Body of pancreas (tissue), 4 donors: ENCODE measurements around the gene RASD1. TPM values are rescaled to one million over a fixed set of nuclear protein-coding genes. Genes with fewer than 3 reads are reported as not detected.

Experiments
- ATAC-seq: fragments of 150-250 bp; one replicate; pipeline ENCODE4 v1.9.1; 2016
- DNase-seq, 4 donors: peaks; one replicate each; pipeline ENCODE4 v3.0.0-alpha.2; 2019
- H3K27ac ChIP-seq, 4 donors: fragments of 200-600 bp; sonication (generic); 1 replicate in 3 of 4; 2 replicates in 1 of 4; pipeline versions ENCODE4 v1.5.1 to v1.6.1; 2016 to 2019; ENCODE audit warnings: mild to moderate bottlenecking in 1 of 4, mixed read lengths in 1 of 4, moderate library complexity in 1 of 4
- H3K27me3 ChIP-seq, 2 donors: fragments of 200-600 bp; sonication (generic); one replicate each; pipeline ENCODE4 v1.6.0; 2016; ENCODE audit warnings: mild to moderate bottlenecking in 1 of 2
- H3K36me3 ChIP-seq, 2 donors: fragments of 200-600 bp; sonication (generic); replicated peaks in 1 of 2; 2 replicates each; pipeline ENCODE4 v1.5.1; 2016; ENCODE audit warnings: low read depth in 2 of 2; ENCODE audit not compliant: insufficient read depth in 1 of 2
- H3K4me1 ChIP-seq: fragments of 200-600 bp; sonication (generic); one replicate; pipeline ENCODE4 v1.6.0; 2016
- H3K4me3 ChIP-seq, 2 donors: fragments of 200-600 bp; sonication (generic); 1 replicate in 1 of 2; 2 replicates in 1 of 2; pipeline ENCODE4 v1.5.1; 2016 to 2019
- H3K9me3 ChIP-seq, 3 donors: fragments of 200-600 bp; sonication (generic); 1 replicate in 2 of 3; 2 replicates in 1 of 3; pipeline ENCODE4 v1.5.1; 2016
- POLR2A ChIP-seq, 3 donors: fragments of 450-650 bp; IDR thresholded peaks; one replicate each; pipeline ENCODE4 v1.6.1; 2016; ENCODE audit warnings: antibody characterized with exemption in 3 of 3, mild to moderate bottlenecking in 2 of 3
- WGBS, 2 donors: methylation state at CpG; one replicate each; pipeline ENCODE4 v1.1.5; 2017; 5-methylcytosine and 5-hydroxymethylcytosine counted together
- intact Hi-C: fragments of 100-400 bp; cut with DNase I; formaldehyde crosslinking; loops from one replicate; pipeline ENCODE4 v1.15.1; 2023
- total RNA-seq, 2 donors: library from RNA; depleted of rRNA; stranded (reverse); fragments of >200 nt; gene quantifications; one replicate each; pipeline ENCODE4 v1.1.0, GENCODE V29; 2016
- TF ChIP-seq, protein P1 (sequence below), 7 experiments: fragments of 450-650 bp in 4 of 7; fragments of 200-600 bp in 3 of 7; sonication (generic) in 3 of 7; IDR thresholded peaks; one replicate each; pipeline ENCODE4 v1.5.1; 2016 to 2019; ENCODE audit warnings: antibody characterized with exemption in 7 of 7

Gene RASD1
- total RNA-seq, 2 donors from 2014 or later, result 17.6 to 58.0 TPM

DNA sequence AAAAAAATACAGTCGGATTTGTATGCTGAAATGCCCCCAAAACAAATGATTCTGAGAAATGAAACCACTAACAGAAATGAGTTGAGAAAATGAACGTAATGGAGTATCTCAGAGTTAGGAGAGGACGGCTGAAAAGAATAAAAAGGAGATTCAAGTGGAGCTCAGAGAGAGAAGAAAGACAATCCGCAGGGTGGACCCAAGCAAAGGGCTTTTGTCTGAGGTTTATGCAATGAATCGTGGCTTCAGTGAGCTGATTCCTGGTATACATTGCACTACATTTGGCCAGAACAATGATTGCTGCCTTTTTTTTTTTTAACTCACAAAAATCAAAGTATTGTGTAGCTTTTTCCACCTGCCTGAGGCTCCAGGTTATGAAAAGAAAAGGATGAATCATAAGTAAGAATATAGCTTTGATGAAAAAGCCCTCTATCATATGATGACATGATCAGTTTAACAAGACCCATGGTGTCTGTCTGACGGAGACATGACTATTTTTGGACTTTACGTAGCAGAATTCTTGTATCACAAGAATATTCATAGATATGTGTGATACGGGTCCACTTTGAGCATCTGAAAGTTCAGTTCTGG, 23.8 kb downstream of the RASD1 start:
- WGBS, 2 donors, result 39 to 43% methylated on average over 8 of the region's 8 CpGs
- no peak overlapping the region for H3K27ac ChIP-seq
- ATAC-seq (no peak), DNase-seq (no peak)
- no peaks in the 10 kb centered on the region for H3K27me3 ChIP-seq
- peaks cover 26% of the 10 kb centered on the region for H3K4me1 ChIP-seq
- H3K9me3 ChIP-seq, result no peaks in the 10 kb centered on the region
- no peak overlapping the region for H3K4me3 ChIP-seq
- intact Hi-C loops, result no loop called here
- TF ChIP-seq, protein P1, sequence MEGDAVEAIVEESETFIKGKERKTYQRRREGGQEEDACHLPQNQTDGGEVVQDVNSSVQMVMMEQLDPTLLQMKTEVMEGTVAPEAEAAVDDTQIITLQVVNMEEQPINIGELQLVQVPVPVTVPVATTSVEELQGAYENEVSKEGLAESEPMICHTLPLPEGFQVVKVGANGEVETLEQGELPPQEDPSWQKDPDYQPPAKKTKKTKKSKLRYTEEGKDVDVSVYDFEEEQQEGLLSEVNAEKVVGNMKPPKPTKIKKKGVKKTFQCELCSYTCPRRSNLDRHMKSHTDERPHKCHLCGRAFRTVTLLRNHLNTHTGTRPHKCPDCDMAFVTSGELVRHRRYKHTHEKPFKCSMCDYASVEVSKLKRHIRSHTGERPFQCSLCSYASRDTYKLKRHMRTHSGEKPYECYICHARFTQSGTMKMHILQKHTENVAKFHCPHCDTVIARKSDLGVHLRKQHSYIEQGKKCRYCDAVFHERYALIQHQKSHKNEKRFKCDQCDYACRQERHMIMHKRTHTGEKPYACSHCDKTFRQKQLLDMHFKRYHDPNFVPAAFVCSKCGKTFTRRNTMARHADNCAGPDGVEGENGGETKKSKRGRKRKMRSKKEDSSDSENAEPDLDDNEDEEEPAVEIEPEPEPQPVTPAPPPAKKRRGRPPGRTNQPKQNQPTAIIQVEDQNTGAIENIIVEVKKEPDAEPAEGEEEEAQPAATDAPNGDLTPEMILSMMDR (IDR thresholded peaks at IDR 0.05), result no peak
- TF ChIP-seq POLR2A (IDR thresholded peaks at IDR 0.05), result no peak
- no peaks in the 10 kb centered on the region for H3K36me3 ChIP-seq

DNA sequence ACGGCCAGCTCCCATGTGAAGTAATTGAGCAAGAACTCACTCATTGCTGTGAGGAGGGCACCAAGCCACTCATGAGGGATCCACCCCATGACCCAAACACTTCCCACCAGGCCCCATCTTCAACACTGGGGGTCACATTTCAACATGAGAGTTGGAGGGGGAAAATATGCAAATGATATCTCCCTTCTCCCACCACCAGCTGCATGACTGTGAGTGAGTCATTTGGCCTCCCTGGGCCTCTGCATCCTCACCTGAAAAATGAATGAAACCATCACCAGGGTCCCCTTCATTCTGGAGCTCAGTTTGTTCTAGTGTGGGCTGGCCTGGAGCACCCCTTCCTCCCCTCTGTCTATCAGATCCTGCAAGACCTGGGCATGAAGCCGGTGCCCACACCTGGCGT, 26.2 kb downstream of the RASD1 start:
- DNase-seq (no peak), ATAC-seq (no peak)
- Histone ChIP-seq H3K9me3 (no peaks in the 10 kb centered on the region), H3K36me3 (no peaks in the 10 kb centered on the region), H3K4me1 (peaks cover 20% of the 10 kb centered on the region), H3K27ac (no peak overlapping the region), H3K27me3 (no peaks in the 10 kb centered on the region), H3K4me3 (no peak overlapping the region)
- intact Hi-C loops, result no loop called here
- TF ChIP-seq, protein P1 (IDR thresholded peaks at IDR 0.05), result no peak
- TF ChIP-seq POLR2A (IDR thresholded peaks at IDR 0.05), result no peak
- 94 to 100% methylated on average over 1 to 3 of the region's 3 CpGs for WGBS, 2 donors

DNA sequence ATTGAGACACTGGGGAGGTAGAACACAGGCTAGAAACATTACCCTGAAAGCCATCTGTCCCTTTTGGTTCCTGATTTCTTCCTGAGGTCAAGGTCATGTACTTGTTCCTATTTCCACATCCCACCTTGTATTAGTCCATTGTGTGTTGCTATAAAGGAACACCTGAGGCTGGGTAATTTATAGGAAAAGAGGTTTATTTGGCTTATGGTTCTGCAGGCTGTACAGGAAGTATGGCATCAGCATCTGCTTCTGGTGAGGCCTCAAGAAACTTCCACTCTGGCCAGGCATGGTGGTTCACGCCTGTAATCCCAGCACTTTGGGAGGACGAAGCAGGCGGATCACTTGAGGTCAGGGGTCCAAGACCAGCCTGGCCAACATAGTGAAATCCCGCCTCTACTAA, 26.8 kb downstream of the RASD1 start:
- Histone ChIP-seq H3K4me3 (no peak overlapping the region), H3K36me3 (no peaks in the 10 kb centered on the region), H3K9me3 (no peaks in the 10 kb centered on the region), H3K4me1 (peaks cover 20% of the 10 kb centered on the region), H3K27ac (peak overlapping the region in 3 of 4 donors; percentile 30 to 56 (median 34)), H3K27me3 (no peaks in the 10 kb centered on the region)
- intact Hi-C loops, result no loop called here
- no peak for ATAC-seq
- no peak for TF ChIP-seq POLR2A (IDR thresholded peaks at IDR 0.05)
- TF ChIP-seq, protein P1 (IDR thresholded peaks at IDR 0.05), result no peak
- WGBS, 2 donors, result 95% methylated on average over 4 of the region's 4 CpGs
- DNase-seq, result no peak

DNA sequence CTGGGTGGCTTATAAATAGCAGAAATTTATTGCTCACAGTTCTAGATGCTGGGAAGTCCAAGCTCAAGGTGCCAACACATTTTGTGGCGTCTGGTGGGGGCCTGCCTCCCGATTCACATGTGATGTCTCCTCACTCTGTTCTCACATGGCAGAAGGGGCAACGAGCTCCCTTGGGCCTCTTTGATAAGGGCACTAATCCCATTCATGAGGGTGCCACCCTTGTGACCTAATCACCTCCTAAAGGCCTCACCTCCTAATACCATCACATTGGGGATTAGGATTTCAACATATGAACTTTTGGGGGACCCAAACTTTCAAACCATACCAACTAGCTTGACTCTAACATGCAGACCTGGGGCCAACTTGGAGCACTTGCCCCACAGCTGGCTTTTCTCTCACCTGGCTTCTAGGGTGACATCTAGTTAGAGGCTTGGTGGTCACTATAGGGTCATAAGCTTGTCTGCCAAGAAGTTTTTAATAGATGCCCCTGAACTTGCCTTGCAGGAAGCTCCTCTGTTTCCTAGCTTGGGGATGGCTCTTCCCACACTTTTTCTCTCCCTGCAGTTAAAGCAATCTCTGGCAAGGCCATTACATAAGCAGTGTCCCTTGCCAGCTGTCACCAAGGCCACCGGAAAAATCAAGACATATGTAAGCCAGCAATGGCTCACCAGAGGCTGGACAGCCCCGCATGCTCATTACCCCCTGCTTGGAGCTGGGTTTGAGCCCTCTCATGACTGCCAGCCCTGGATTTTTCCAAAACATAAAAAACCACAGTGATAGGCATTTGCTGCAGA, 27.8 kb downstream of the RASD1 start:
- Histone ChIP-seq H3K9me3 (no peaks in the 10 kb centered on the region), H3K4me3 (no peak overlapping the region), H3K4me1 (peaks cover 20% of the 10 kb centered on the region), H3K27me3 (no peaks in the 10 kb centered on the region), H3K36me3 (no peaks in the 10 kb centered on the region), H3K27ac (peak overlapping the region in 2 of 4 donors; percentile 34 to 56)
- intact Hi-C loops, result no loop called here
- DNase-seq (peak; percentile 63 to 80 (median 76)), ATAC-seq (peak; percentile 89)
- no peak for TF ChIP-seq POLR2A (IDR thresholded peaks at IDR 0.05)
- TF ChIP-seq, protein P1 (IDR thresholded peaks at IDR 0.05), result no peak
- 57 to 58% methylated on average over 5 of the region's 5 CpGs for WGBS, 2 donors
